A549 (cell line): ENCODE results near the gene SYT1.

Source experiments
- BHLHE40 ChIP-seq: IDR thresholded peaks from 2 replicates; pipeline ENCODE4 v1.6.1; 2012; ENCODE audit warnings: low read depth, low read length, inconsistent platforms
- CHD2 ChIP-seq: fragments of 150-350 bp; IDR thresholded peaks from 2 replicates; pipeline ENCODE4 v1.6.1; 2014; ENCODE audit warnings: low read length; ENCODE audit not compliant: partially characterized antibody
- CTCF ChIP-seq: fragments of >200 bp; sonication (Bioruptor Twin); formaldehyde crosslinking; IDR thresholded peaks from 3 replicates; pipeline ENCODE4 v1.5.1; 2016
- POLR2AphosphoS2 ChIP-seq: conservative IDR thresholded peaks from 2 replicates; pipeline ENCODE4 v1.6.1; 2012; ENCODE audit warnings: low read length, improper control_type of control experiment, inconsistent platforms
- RAD21 ChIP-seq, 2 experiments: fragments of >200 bp in 1 of 2; sonication (Bioruptor Twin) in 1 of 2; formaldehyde crosslinking in 1 of 2; IDR thresholded peaks in 1 of 2; conservative IDR thresholded peaks in 1 of 2; 2 replicates in 1 of 2; 3 replicates in 1 of 2; pipeline ENCODE4 v1.6.1; 2012 to 2018; ENCODE audit warnings: inconsistent platforms in 1 of 2
- RFX5 ChIP-seq: fragments of 450-650 bp; IDR thresholded peaks from 2 replicates; pipeline ENCODE4 v1.7.1; 2014; ENCODE audit warnings: antibody characterized with exemption, mild to moderate bottlenecking, moderate library complexity
- SMC3 ChIP-seq: fragments of >200 bp; sonication (Bioruptor Twin); formaldehyde crosslinking; IDR thresholded peaks from 3 replicates; pipeline ENCODE4 v1.6.1; 2018; ENCODE audit warnings: inconsistent platforms
- TP53 ChIP-seq: fragments of 250-450 bp; sonication (Bioruptor Pico); IDR thresholded peaks from 2 replicates; pipeline ENCODE4 v1.5.0; 2021; ENCODE audit warnings: mild to moderate bottlenecking, moderate library complexity
- ZNF302 ChIP-seq: fragments of 250-450 bp; sonication (Bioruptor Pico); IDR thresholded peaks from 2 replicates; pipeline ENCODE4 v1.9.0; 2021; ENCODE audit warnings: inconsistent platforms, mild to moderate bottlenecking, moderate library complexity

- TF ChIP-seq RAD21 (conservative IDR thresholded peaks at IDR 0.05 in 1 of 2, IDR thresholded peaks at IDR 0.05 in 1 of 2) (no peak), RFX5 (no peak), CTCF (no peak), SMC3 (no peak), ZNF302 (CRISPR knock-in tag) (no peak), CHD2 (no peak), TP53 (CRISPR knock-in tag) (no peak), POLR2AphosphoS2 (no peak), BHLHE40 (no peak)
These were observed 549.2 kb downstream of the SYT1 start for GRCh38 chr12:79413796-79414195.
